Tongue (tissue), 2 donors: Measurements from ENCODE around the gene NR6A1. TPM values are rescaled to one million over a fixed set of nuclear protein-coding genes. Genes with fewer than 3 reads are reported as not detected.

ENCODE experiments used
- DNase-seq: peaks from one replicate; pipeline ENCODE4 v3.0.0-alpha.2; 2015
- total RNA-seq: library from RNA; depleted of rRNA; stranded (reverse); fragments of >200 nt; gene quantifications from one replicate; pipeline ENCODE4 v1.2.3, GENCODE V29; 2014

Gene NR6A1
- total RNA-seq, 1 donor from 2014 or later, result 1.0 TPM

DNA sequence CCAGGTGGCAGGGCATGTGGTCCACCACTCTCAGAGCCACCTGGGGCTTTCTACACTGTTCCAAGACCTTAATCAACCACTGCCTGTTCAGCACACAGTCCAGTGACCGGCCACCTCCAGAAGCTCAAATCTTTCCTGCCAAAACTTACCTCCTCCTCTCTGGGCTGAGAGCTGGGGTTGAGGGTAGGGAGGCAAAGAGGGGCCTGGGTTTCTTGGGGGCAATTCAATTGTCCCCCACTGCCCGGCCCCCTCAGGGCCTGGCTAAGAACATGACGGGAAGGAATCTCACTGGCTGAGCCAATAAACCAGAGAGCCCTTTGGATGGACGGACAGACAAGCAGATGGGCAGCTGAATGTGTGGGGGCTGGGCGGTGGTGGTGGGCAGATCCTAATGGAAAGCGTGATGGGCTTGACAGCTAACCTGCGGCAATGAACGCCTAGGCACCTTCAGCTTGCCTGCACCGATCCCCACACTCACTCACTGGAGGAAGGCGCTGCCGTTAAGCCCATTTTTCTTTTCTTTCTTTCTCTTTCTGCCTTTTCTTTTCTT, 269.3 kb downstream of the NR6A1 start:
- no peak for DNase-seq

DNA sequence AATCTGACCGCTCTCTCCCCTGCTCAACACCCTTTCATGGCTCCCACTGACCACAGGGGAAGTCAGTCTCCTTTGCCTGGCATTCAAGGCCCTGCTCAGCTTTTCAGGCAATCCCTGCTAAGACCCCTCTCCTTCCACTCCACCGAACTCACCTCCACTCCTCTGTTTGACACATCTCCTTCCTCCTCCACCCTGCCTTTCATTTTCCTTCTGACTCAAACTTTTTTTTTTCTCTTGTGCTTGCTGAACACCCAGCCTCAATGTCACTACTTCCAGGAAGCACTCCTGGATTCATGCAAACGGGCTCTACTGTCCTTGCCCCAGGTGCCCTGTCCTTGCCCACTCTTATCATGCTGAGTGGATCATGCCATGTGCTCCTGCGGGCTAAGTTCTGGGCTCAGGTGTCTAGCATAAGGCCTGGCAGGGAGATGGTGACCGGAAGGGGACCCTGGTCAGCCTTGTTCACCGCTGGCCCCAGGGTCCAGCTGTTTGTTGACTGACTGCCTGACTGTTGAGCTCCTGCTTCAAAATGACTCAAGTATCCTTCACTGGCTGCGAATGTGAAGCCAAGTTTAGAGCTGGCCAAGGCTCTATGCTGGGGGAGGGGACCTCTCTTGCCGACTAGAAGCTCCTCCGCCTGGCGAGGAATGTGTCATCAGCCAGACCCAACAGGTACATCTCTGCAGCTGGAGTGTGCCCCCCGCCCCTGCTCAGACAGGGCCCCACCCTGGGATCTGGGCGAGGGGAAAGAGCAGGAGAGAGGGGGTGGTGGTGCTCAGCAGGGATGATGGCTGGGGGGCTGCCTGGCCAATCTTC, 270.1 kb downstream of the NR6A1 start:
- no peak for DNase-seq

DNA sequence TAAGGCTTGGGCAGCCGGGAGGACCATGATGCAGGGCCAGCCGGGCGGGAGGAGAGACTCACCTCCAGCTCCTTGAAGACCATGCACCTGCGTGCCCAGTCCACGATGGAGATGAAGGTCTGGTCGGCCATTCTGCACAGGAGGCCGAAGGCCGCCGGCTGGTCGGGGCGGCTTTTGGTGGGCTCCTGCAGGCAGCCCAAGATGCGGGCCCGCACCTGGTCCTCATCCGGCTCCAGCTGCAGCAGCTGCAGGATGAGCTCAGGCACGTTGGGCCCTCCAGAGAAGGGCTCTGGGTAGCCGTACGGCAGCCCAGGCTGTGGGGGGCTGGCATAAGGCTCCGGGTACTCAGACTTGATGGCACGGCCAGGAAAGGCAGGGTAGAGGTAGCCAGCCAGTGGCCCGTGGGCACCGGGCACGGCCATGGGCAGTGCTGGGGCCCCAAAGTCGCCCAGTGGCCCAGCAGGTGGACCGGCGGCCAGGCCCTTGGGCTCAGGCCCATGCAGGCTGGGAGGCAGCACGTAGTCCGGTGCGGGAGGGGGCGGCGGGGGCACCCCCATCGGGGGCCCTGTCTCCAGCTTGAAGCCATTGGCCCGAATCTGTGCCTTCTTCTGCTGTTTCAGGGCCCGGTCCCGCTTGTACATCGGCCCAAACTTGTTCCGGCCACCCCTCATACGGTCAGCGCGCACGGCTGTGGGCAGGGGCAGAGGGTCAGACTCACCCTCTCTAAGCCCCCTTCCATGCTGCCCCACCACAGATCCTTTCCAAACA, 270.9 kb downstream of the NR6A1 start:
- no peak for DNase-seq

DNA sequence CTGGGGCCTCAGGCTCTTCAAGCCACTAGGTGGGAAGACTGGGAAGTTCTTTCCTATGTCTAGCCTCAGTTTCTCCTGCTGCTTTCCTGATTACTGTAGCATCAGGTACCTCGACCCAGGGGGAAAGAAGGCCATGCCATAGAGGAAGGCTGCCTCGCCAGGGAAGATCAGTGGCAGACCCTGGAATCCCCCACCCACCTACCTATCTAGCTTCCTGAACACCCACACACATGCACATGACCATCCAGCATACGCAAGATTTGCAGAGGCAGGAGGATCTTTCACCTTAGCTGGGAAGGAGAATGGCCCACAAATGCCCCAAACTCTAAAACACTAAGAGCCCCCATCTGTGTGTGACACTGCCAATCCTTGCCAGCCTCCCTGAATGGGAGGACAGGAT, 271.9 kb downstream of the NR6A1 start:
- no peak for DNase-seq

DNA sequence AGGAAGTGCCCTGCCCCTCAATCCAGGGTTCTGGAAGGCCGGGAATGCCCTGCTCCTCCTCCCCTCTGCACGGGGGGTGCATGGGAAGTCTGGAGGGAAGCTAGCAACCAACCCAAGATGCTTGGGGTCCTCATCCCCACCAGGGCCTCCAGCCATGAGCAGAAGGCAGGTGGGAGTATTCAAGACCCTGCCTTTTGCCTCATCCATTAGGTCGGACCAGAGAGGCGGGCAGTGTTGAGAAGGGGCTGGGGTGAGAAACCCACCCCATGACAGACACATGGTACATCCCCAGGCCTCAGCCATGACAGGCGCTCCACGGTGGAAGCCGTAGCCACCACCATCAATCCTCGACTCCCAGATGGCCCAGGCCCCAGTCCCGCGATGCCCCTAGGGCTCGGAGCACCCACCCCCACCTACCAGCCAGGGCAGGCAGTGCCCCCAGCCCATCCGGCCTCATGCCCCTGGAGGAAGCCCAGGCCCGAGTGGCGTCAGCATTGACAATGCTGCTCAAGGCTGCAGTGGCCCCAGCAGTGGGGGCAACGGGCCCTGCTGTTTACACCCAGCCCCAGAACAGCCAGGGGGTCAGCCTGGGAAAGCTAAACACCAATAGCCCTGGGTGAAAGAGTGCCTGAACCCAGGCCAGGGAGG, 272.5 kb downstream of the NR6A1 start:
- DNase-seq, result no peak

DNA sequence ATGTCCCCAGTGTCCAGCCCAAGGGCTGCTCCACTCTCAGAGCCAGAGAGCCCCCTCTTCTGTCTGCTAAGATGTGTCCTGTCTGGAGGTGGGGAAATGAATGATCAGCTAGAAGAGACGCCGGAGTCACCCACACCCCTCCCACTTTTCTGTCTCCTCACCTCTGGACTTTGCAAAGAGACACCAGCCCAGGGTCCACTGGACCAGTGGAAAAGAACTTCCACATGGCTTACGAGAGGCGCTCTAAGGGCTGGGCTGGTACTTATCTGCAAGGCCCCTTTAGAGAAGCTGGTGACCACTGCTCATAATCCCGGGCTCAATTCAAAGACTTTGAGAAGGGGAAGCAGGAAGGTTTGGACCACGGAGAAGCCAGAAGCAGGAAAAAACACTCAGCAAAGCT, 273.1 kb downstream of the NR6A1 start:
- no peak for DNase-seq

DNA sequence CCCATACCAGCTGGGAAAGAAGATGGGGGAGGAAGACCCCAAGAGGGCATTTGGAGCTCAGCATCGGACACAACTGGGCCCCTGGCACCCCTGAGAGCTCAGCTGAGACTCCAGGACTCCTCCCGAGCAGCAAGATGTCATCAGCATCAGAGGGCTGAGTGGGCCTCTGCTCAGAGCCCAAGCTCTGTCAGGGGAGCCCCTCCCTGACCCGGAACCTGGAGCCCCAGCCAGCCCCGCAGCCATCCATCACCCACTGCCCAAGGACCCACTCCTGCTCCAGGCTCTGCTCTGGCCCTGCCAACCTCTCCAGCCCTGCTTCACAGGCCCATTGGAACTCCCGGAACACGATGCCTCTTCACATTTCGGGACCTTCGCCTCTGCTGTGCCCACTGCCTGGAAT, 273.7 kb downstream of the NR6A1 start:
- no peak for DNase-seq

DNA sequence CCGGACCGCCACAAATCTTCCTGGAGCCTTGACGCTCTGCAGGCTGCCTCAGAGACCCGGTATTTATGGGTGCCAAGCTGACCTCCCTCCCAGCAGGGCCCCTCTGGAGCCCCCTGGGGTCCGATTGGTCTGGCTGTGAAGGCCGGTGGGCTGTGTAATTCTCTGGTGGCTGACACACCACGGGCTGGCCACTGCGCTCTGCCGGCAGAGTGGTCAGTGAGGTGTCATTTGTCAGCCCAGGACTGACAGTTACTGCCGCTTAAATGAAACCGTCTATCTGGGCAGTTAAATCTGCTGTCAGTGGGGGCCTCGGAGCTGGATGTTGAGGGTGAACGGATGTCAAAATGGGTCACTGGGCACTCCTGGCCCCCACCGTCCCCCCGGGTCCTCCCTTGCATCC, 274.6 kb downstream of the NR6A1 start:
- no peak for DNase-seq

DNA sequence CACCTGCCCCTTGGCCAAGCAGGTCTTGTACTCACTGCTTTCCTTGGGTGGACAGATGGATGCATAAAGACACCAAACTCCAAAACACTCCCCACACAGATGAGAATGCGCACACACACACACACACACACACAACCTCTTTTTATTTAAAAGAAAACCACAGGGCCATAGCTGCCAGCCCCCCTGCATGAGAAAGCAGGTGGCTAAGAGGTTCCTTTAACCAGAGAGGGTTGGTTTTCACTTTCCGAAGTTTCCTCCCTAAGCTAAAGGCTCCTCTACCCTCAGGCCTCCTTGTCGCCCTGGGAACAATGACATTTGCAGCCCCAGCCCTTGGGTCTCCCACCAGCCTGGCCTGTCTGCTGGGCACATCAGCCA, 275.0 kb downstream of the NR6A1 start:
- no peak for DNase-seq

DNA sequence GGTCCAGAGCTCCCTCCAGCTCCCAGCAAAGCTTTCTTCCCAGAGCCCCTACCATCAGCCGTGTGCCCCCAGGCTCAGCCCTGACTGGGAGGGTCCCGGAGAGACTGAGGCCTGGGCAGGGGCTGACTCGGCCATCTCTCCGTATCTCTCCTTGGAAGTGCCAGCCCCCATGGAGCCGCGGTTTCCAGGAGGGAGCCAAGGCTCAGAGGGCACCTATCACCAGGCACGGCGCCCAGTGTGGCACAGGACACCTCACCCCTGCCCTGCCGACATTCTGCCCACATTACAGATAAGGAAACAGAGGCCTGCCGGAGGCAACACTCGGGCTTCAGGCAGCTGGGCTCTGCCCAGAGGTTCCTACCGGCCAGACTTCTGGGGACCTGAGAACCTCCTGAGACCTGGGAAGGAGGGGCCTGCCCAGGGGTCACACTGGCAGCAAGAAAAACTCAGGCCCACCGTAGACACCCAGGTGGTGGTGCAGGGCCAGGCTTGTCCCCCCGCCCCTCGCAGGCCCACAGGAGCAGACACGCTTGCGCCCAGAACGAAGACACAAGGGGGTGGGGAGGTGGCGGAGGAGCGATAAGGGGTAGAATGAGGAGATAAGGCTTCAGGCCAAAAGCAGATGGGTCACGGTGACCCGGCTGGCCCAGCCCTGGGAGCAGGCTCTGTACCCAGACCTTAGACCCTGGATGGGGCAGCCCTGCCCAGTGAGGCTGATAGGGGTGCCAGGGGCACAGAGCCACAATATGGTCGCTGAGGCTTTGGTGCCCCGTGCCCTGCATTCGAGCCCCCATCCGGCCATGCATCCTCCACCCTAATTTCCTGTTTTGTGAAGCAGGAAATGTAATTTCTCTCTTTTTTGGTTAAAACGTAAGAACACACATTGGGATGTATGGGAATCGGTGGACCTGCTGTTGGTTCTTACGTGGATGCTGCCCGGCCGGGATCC, 275.7 kb downstream of the NR6A1 start:
- DNase-seq, result no peak

DNA sequence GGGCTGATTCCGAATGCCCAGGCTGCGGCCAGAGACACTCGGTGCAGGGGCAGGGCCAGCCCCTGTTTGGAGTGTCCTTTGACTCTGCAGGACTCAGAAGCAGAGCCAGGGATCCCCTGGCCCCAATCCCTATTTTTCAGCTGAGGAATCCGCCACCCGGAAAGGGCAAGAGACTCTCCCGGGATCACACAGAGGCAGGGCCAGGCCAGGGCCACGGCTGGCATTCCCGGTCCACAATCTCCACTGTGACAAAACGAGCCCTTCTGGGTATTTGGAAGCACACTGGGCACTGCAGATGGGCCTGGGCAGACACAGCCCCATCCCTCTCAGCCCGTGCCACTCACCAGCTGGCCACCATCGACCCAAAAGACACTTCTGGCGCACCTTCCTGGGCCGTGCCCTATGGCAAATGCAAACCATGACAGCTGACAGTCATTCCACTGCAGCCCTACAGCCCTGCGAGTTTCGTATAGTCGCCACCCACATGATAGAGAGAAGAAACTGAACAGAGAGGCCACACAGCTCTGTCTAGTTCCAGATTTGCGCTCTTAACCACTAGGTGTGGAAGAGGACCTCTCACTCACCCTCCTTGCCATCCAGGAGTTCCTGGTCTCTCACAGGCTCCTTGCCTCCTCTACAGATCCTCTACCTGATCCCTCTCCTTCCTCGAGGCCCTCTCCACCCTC, 277.2 kb downstream of the NR6A1 start:
- no peak for DNase-seq

DNA sequence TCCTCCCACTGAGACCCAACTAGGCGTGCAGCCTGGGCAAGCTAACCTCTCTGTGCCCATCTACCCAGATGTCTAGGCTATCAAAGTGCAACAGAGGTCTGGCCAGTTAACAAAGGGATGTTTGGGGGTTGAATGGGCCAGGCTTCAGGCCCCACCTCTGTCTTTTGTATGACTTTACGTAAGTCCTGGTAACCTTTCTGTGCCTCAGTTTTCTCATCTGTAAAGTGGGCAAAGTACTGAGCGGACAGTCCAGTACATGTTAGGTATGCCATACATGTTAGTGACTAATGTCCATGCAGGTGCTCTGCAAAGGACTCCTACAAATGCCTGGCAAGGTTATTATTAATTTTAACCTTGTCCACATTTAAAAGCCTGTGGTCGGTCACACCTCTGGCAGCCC, 277.9 kb downstream of the NR6A1 start:
- DNase-seq, result no peak

DNA sequence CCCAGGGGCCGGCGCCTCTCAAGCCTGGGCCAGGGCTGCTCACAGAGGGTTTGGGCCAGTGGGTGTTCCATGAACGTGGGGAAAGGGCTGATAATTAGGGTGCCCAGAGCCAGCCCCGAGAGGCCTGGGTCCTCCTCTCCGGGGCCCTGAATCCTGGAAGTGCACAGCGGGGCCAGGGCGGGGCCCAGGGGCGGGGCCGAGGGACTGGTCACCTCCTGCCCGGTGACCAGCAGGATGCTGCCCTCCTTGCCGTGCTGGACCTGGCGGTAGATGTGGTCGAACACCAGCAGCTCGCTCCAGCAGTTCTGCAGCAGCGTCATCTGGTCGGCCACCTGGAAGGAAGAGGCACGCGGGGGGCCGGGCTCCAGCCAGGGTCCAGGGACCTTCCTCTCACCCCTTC, 278.3 kb downstream of the NR6A1 start:
- DNase-seq, result no peak

DNA sequence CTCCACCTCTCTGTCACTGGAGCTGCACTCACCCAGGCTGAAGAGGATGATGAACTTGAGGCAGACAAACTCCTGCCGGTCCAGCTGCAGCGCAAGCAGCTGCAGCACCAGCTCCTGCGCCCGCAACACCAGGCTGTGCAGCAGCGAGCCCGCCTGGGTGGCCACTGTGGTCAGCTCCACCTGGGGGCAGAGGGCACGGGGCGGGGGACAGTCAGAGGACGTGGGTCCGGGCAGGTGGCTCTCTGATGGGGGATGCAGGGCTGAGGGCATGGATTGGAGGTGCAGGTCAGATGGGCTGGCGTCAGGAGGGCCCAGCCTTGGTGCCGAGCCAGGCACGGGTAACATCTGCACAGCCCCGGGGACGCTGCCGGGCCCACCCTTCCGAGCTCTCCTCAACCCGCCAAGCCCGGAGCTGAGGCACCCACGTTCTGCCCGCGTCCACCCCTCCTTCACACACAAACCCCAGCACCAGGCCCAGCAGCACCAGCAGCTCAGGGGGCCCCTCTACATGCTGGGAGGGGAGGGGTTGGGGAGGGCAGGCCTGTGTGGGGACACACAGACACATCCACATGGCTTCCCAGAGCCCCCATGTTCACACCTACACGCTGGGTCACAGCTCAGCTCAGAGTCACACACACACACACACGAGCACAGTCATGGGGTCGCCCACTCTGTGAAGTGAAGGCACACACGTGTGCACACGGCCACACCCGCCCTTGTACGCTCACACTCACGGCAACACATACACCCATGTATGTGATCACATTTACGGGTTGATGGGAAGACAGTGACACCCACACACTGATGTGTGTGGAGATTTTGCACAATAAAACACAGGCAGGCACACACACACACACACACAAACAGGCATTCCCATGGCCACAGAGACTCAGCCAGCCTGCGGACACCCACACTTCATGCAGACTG, 279.8 kb downstream of the NR6A1 start:
- no peak for DNase-seq

DNA sequence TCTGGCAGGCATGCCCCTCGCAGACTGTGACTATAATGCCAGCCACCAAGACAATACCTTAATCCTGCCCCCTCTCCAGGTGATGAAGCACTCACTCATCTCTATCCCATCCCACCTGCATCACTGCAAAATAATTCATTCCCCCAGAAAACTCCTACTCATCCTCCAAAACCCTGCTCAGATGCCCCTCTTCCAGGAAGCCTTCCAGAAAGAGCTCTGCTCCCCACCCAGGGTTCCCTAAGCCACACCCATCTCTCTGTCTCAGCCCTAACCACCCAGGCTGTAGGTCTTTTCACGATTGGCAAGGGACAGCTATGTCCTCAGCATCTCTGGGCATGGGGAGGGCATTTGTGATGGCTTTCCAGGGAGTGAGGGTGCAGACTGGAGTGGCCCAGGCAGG, 281.1 kb downstream of the NR6A1 start:
- DNase-seq, result no peak

DNA sequence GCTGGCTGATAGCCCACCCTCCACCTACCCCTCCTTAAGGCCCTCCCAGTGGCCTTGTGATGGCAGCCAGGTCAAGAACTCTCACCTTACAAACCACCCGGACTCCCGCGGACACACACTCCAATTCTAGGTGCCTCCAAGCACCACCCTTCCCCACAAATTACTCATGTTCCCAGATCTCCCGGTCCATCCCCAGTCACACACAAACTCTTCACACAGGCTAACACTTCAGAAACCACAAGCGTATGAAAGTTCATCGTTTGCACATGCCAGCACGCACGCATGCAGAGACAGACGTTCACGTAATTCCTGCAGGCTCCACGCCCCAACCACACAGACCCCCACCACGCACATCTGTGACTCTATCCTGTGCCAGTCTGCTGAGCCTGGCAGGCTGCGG, 281.9 kb downstream of the NR6A1 start:
- DNase-seq, result no peak

DNA sequence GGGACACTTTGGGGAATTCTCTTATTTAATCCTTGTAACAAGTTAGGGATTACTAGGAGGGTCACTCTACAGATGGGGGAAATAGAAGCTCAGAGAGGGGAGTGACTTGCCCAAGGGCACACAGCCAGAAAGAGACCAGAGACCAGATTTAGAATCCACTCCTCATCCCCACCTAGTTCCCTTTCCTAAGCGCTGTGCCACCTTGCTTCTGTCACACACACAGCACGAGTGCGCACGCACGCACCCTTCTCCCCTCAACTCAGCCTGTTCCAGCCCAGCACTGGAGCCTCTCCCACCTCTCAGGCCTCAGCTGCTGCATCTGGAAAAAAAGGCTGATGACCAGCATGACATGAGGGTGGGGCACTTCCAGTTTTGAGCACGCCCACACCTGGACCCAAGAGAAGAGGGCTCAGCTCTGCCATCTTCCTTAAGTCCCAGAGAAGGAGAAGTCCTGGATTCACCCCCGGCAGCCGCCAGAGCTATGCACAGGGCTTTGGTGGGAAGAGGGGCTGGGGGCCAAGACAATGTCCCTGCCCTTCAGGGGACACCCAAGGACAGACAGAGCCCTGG, 282.4 kb downstream of the NR6A1 start:
- no peak for DNase-seq

DNA sequence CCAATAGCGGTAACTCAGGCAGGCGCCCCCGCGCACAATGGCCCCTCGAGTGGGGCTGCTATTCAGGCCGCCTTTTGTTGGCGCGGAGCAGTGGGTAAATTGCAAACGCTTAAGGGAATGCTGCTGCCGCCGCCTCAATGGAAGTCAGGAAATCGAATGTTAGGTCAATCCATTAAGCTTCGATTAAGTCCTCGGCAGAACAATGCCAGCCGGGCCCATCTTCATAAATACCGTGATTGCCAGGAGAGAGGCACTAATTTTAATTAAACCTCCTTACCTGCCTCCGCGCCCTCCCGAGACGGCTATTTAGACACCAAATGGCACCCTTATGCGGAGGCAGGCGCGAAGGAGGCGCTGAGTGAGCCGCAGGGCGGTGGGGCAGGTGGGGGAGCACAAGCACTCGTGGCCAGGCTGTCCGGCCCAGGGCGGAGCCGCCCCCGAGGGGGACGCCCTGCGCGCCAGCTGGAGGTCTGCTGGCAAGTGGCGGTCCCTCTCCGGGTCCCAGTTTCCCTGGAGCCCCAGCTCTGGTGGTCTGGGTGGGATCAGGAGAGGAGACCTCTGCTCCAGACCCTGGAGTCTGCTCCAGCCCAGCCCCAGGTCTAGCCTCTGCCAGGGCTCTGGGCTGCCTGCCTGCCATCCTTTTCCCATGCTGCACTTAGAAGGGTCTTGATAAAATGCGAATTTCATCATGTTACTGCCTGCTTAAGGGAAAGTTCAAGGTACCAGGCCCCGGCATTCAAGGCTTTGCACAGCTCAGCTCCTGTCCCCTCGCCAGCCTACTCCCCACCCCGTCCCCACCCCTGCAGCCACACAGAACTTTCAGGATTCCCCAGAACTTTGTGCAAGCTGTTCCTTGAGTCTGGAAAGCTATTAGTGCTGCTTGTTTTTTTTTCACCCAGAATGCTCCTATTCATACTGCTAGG, 283.6 kb downstream of the NR6A1 start:
- DNase-seq, result no peak
